Cerebellar cortex (tissue), 1 donor: ENCODE results near the gene NTRK2.

Experiments used
- DNase-seq: peaks from one replicate; pipeline ENCODE4 v3.0.0-alpha.2; 2015; ENCODE audit warnings: low spot score

Gene NTRK2

GRCh38 chr9:84851935-84852585, 182.5 kb downstream of the NTRK2 start:
- peak; percentile 87 for DNase-seq

- no peak for DNase-seq
Observed at GRCh38 chr9:84852617-84853301, 183.2 kb downstream of the NTRK2 start.

- no peak for DNase-seq
Observed at GRCh38 chr9:84856181-84856632, 186.7 kb downstream of the NTRK2 start.

- DNase-seq, result no peak
Observed at GRCh38 chr9:84857211-84857610, 187.7 kb downstream of the NTRK2 start.

- no peak for DNase-seq
Observed at GRCh38 chr9:84858364-84858763, 188.8 kb downstream of the NTRK2 start.

GRCh38 chr9:84860249-84861115, 191.0 kb downstream of the NTRK2 start:
- DNase-seq, result no peak

GRCh38 chr9:84861455-84861854, 191.9 kb downstream of the NTRK2 start:
- no peak for DNase-seq

GRCh38 chr9:84862308-84862707, 192.8 kb downstream of the NTRK2 start:
- DNase-seq, result no peak

GRCh38 chr9:84862810-84863287, 193.3 kb downstream of the NTRK2 start:
- no peak for DNase-seq

GRCh38 chr9:84863372-84863771, 193.8 kb downstream of the NTRK2 start:
- DNase-seq, result no peak

GRCh38 chr9:84866396-84867175, 197.1 kb downstream of the NTRK2 start:
- peak; percentile 47 for DNase-seq

- no peak for DNase-seq
Observed at GRCh38 chr9:84867186-84867585, 197.7 kb downstream of the NTRK2 start.

GRCh38 chr9:84869091-84869490, 199.6 kb downstream of the NTRK2 start:
- peak; percentile 78 for DNase-seq

- DNase-seq, result no peak
Observed at GRCh38 chr9:84871983-84872382, 202.5 kb downstream of the NTRK2 start.

- no peak for DNase-seq
Observed at GRCh38 chr9:84874022-84874421, 204.5 kb downstream of the NTRK2 start.

- no peak for DNase-seq
Observed at GRCh38 chr9:84874596-84874995, 205.1 kb downstream of the NTRK2 start.

GRCh38 chr9:84875193-84875592, 205.7 kb downstream of the NTRK2 start:
- DNase-seq, result no peak

GRCh38 chr9:84879631-84880030, 210.1 kb downstream of the NTRK2 start:
- DNase-seq, result no peak

GRCh38 chr9:84880835-84881234, 211.3 kb downstream of the NTRK2 start:
- DNase-seq, result no peak

GRCh38 chr9:84886866-84887265, 217.3 kb downstream of the NTRK2 start:
- DNase-seq, result no peak

GRCh38 chr9:84891924-84892323, 222.4 kb downstream of the NTRK2 start:
- no peak for DNase-seq
